Measurements from ENCODE around the gene RPAP3.

The RPAP3 gene, protein sequence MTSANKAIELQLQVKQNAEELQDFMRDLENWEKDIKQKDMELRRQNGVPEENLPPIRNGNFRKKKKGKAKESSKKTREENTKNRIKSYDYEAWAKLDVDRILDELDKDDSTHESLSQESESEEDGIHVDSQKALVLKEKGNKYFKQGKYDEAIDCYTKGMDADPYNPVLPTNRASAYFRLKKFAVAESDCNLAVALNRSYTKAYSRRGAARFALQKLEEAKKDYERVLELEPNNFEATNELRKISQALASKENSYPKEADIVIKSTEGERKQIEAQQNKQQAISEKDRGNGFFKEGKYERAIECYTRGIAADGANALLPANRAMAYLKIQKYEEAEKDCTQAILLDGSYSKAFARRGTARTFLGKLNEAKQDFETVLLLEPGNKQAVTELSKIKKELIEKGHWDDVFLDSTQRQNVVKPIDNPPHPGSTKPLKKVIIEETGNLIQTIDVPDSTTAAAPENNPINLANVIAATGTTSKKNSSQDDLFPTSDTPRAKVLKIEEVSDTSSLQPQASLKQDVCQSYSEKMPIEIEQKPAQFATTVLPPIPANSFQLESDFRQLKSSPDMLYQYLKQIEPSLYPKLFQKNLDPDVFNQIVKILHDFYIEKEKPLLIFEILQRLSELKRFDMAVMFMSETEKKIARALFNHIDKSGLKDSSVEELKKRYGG

DNA sequence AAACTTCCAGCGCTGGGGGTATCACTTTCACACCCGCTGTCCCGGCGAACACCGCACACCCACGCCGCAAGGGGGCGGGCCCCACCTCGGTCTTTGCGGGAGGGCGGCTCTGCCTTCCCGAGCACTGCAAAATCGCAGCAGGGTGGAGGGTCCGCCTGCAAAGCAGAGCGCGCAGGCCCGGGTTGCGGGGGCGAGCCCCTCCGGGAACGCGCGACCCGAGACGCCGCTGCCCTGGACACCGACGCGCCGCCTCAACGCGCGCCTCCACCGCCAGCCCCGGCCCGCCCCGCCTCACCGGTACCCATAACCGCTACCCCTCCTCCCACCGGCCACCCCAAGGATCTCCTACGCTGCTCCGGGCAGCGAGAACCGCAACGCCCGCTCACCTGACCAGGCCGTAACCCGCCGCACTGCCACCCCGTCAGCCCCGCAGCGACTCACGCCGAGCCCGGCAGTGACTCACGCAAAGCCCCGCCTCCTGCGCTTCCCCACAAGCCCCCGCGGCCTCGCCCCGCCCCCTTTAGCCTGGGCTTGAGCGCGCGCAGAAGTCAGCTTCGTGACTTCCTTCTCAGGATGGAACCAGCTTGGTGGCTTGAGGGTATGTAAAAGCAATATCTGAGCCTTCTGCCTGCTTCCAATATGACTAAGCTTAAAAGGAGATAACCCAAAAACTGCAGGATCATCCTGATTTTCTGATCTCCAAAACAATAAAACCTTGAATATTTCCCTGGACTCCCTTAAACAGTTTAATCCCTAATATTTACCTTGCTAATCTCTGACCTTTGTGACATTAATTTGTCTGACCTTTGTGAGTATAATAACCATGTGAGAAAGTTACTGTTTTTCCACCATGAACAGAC is at the start of gene RPAP3:
RPAP3 (minus strand) TSS at position 465 of the 860 bp plus-strand sequence. CDS start 3,190 bp downstream, outside the sequence.
- peak; percentile 95 to 99 (median 98) for DNase-seq (ENCODE audit: low read depth in 4 of 4, low spot score in 1 of 4)

DNA sequence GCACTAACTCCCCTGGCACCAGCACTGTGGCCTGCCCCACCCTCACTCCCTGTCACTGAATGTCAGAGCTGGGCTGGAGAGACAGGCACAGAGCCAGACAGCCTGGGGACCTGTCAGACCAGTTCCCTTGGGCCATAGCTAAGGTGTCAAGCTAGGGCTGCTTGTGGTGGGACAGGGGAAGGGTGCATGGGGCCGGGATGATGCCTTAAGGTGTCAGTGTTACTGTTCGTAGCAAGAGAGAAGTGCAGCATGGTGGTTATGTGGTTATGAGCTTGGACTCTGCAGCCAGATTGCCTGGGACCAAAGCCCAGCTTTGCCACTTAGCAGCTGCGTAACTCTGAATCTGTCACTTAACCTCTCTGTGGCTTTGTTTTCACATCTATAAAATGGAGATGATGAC is 49.1 kb upstream of the RPAP3 start:
- DNase-seq (ENCODE audit: low read depth in 4 of 4, low spot score in 1 of 4): no peak

DNA sequence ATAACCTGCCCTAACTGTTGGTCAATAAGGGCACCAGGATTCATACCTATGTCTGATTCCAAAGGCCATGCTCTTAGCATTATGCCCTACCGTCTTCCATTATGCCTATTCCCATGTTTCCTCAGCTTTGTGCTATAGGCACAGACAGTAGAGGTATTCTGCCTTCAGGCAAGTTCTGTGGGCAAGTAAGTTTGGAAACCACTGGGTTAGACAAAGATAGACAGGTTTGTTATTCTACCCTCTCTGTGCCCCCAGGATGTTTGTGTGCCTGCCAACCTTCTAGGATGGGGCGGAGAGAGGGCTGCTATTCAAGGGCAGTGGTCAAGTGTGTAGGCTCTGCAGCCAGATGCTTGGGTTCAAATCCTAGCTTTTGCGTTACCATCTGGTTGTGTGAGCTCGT is 48.3 kb upstream of the RPAP3 start:
- DNase-seq (ENCODE audit: low read depth in 4 of 4, low spot score in 1 of 4): no peak

DNA sequence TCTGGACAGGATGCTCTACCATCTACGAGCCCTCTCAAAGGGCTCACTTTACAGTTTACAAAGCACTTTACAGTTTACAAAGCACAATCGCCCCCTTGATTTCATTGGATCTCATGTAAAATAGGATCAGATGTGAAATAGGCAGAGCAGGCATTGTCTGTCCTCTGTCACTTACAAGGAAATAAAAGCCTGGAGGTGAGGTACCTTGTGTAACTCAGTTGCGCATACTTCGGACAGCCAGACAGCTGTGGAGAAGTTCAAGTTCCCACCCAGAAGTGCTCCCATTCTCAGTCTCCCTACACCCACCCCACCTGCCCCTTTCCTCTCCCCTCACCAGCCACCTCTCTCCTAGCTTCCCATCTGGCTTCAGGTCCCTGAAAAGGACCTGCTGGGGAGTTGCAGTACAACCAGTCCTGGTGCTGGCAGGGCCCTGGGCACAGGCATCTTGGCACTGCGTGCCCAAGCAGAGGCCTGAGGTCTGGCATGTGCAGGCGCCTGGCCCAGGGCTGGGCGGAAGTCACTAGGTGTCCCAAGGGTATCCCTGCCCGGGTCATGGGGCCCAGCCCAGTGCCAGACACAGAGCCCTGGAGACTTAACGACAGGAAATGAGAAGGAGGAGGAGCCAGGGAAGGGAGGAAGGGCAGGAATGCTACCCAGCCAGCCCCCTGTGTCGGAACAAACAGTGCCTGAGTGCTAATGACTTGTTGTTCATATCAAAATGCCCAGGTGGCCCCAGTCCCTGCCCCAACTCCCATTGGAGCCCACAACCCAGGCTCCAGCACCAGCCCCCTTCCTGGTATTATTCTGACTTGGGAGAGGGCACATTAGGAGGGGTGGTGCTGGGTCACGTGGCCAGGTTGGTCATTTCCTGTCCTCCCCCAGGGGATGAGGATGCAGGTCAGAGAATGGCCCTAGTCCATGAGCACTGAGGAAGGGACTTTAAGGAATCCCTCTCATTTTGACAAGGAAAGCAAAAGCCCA is 47.5 kb upstream of the RPAP3 start:
- DNase-seq (ENCODE audit: low read depth in 4 of 4, low spot score in 1 of 4): no peak

DNA sequence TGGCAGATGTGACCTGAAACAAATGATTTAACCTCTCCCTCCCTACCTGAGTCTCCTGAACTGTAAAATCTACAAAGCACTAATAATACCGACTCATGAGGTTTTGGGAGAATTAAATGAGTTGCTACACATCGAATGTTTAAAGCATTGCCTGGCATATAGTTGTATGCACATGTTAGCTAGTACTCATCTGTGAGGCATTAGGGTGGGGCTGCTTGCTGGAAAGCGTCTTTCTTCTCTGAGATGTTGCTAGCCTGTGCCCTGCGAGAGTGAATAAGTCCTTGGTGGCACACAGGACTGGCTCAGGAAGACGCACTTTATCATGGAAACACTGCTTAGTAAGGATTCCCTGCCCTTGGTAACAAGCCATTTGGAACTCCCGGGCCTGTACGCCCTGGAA is 46.7 kb upstream of the RPAP3 start:
- no peak for DNase-seq (ENCODE audit: low read depth in 4 of 4, low spot score in 1 of 4)

DNA sequence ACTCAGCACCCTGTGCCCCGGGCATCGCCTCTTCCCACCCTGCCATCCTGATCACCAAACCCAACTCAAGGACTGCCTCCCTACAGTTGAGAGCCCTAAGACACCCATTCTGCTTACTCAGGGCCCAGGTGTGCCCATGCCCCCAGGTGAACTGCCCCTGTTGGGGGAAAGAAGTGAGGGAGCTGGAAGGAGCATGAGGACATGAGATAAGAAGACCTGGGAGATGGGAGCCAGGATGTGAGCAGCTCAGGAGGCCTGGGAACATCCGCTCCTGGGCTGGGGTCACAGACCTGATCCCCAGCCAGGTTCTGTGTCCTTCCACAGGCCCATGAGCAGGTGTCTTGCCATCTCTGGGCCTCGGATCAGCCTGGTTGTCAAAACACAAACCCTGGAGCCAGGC is 46.3 kb upstream of the RPAP3 start:
- no peak for DNase-seq (ENCODE audit: low read depth in 4 of 4, low spot score in 1 of 4)

DNA sequence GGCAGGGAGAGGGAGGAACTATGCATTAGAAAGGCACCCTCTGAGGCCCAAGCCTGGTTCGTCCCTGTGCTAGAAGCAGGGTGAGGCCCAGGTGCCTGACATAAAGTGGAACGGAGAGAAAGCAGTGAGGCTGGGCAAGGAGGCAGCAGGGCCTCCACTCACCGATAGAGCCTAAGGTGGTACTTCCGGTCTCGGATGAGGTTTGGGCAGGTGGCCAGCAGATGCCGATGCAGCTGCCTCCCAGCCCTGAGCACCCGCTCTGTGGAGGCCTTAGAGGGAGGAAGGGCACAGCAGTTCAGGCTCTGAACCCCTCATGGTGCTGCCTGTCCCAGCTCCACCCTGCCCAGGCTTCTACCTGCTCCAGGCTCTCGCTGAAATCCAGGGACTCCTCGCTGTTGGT is 45.7 kb upstream of the RPAP3 start:
- no peak for DNase-seq (ENCODE audit: low read depth in 4 of 4, low spot score in 1 of 4)

DNA sequence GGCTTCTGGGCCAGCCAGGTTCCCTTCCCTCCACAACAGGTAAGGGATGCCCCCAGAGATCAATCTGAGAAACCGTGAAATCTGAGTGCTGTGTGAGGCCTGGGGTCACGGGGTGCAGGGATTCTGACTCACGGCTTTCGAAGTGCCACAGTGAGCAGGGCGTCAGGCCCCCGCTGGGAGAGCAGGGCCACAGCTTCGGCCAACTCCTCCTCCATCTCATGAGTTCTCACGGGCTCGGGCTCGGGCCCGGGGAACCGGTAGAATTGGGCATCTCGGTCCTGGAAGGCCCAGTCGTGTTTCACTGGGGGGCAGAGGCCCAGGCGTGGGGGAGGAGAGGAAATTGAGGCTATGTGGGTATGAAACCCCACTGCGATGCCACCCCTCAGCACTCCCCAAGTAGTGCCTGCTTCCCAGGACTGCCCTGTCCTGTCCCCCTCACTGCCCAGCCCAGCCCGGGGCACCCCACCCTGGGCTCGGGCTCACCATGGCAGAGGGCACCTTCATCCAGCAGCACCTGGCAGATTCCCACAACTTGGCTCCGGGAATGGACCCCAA is 45.2 kb upstream of the RPAP3 start:
- no peak for DNase-seq (ENCODE audit: low read depth in 4 of 4, low spot score in 1 of 4)

DNA sequence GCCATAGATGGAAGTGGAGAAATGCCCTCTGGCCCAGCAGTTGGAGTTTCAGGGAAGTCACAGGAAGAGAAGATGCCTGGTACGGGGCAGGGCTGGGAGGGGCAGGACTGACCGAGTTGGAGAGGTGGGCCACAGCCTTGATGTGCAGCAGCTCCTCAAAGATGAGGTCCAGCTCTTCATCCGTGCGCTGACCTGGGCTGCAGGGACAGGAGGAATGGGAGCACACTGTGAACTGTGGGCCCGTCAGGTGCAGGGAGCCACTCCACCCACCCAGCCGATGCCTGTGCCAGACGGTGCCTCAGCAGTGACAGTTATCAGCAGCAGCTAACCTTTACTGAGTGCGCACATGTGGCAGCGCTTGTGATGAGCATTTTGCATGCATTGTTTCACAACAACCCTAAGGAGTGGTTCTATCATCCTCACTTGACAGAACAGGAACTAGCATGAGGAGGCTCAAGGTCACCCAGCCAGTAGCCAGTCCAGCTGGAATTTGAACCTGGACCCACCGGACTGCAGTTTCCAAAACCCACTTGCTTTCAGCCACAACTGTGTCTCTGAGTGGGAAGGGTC is 44.5 kb upstream of the RPAP3 start:
- DNase-seq (ENCODE audit: low read depth in 4 of 4, low spot score in 1 of 4): no peak

DNA sequence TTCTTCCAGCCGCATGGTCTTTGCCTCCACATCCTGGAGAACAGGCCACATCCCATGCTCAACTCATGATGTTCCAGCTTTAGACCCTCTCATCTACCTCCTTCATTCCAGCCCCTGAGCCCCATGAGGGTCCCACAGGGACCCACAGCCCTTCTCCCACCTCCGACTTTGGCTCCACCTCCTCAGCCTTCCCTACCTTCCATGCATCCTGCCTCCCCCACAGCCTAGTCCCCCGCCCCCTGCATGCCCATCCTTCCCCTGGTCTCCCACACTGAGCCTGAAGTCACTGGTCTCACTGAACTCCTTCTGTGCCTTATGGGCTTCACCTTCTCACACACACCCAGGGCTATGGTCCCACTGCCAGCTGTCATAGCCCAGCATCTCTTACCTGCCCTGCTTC is 43.1 kb upstream of the RPAP3 start:
- no peak for DNase-seq (ENCODE audit: low read depth in 4 of 4, low spot score in 1 of 4)

DNA sequence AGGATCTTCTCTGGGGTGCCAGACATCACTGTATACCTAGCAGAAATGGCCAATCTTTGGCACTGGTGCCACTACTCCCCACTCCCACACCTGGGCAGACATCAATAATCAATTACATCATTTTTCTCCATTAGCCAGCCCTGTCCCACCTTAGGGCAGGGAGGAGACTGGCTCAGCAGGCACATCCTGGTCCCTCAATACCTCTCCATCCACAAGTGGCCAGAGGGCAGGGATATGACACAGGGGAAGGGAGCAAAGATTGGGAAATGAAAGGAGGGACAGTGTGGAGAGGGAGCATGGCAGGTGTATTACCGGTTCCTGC is 42.6 kb upstream of the RPAP3 start:
- DNase-seq (ENCODE audit: low read depth in 4 of 4, low spot score in 1 of 4): no peak

DNA sequence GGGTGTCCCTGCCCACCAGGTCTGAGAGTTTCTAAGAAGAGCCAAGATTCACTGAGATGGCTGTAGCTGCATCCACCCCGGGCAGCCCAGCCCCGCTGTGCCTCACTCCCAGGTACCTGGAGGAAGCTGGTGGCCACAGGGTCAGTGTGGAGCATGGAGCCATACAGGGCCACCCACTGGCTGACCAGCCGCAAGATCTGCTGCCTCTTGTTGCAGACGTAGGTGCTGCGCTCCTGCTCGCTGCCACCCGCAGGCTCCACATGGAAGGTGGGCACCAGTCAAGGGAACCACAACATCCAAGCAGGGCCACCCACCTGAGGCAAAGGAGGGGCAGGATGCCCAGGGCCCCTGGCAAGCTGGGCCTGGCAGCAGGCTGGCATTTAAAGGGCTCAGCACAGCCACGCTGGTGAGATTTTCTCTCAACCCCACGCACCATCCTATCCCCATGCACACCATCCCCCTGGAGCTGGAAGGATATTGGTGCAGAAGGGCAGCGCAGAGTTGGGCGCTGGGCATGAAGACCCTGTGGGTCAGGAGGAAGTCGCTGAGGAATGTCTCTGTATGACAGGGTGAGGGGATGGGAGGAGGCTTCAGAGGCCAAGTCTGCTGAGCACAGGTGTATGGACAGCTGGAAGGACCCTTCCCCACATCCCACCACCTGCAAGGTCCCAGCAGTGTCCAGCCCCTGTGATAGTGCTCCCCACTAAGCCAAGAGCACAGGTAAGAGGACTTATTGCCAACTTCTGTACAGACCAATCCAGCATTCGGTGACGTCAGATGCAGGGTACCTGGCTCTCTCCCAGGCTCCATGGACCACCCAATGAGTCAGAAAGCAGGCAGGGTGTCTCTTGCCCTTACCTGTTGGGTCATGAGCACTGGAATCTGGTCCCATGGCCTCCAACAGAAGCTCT is 42.0 kb upstream of the RPAP3 start:
- no peak for DNase-seq (ENCODE audit: low read depth in 4 of 4, low spot score in 1 of 4)

DNA sequence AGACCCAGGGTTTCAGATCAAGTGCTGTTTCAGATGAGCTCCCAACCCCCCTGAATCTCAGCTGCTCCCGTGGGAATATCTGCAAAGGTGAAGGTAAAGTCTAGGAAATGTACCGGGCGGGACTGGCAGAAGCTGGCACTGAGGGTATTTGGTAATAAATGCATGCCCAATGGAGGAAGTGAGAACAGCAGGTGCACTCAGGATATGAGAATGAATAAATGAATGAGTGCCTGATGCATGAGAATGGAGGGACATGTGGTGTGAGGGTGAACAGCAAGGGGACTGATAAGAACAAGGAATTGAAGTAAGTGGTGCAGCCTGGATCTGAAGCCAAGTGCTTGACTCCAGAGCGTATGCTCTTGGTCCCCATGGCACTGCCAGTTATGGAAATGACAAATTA is 41.3 kb upstream of the RPAP3 start:
- no peak for DNase-seq (ENCODE audit: low read depth in 4 of 4, low spot score in 1 of 4)

DNA sequence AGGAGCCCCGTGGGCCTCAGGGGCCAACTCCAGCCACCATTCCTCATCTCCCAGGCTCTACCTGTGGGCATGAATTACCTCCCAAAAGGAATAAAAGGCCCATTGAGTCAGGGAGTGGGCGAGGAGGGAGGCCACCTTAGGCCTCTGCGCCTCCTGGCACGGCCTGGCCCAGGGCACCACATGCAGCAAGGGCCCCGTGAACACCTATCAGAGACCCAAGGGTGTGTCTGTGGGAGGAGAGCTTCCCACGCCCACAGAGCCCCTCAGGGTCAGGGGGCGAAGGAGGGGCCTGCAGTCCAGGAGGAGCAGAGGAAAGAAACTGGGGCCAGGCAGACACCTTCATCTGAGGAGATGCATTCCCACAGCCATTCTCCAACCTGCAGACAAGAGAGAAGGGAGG is 40.7 kb upstream of the RPAP3 start:
- DNase-seq (ENCODE audit: low read depth in 4 of 4, low spot score in 1 of 4): no peak

DNA sequence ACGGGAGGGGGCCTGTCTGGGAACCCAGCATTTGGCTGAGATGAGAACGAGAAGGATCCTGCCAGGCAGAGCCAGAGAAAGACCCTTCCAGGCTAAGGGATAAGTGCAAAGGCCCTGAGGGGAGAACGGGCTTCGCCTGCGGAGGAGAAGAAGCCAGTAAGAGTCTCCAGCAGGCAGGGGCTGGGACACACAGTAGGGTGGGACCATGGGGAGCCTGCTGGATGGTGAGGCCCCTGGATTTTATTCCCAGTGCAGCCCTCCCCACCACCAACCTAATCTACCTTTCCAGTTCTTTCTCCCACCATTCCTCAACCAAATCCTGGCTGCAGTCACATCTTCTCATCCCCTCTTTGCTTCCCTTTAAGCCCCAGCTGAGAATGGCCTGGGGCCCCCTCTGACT is 40.2 kb upstream of the RPAP3 start:
- no peak for DNase-seq (ENCODE audit: low read depth in 4 of 4, low spot score in 1 of 4)

DNA sequence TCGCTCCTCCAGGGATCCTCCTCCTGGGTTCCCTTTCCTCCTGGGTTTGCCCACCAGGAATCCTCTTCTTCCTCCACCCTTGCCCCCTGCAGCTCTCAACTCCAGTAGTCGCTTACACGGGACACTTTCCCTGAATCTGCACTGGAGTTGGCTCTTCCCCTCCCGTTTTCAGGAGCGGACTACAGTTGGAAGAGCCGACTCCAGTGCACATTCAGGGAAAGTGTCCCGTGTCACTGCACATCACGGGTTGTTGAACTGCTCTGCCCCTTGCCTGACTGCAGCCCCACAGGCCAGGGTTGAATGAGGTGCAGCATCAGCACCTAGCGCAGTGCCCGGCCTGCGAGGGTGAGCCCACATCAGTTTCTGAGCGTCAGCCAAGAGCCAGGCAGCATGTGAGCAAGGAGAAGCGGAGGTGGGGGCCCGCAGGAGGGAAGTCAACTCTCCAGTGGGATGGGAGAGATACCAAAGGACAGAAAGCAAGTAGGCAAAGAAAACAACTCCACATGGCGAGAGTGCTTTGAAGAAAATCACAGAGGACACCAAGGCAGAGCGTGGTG is 39.7 kb upstream of the RPAP3 start:
- DNase-seq (ENCODE audit: low read depth in 4 of 4, low spot score in 1 of 4): no peak

DNA sequence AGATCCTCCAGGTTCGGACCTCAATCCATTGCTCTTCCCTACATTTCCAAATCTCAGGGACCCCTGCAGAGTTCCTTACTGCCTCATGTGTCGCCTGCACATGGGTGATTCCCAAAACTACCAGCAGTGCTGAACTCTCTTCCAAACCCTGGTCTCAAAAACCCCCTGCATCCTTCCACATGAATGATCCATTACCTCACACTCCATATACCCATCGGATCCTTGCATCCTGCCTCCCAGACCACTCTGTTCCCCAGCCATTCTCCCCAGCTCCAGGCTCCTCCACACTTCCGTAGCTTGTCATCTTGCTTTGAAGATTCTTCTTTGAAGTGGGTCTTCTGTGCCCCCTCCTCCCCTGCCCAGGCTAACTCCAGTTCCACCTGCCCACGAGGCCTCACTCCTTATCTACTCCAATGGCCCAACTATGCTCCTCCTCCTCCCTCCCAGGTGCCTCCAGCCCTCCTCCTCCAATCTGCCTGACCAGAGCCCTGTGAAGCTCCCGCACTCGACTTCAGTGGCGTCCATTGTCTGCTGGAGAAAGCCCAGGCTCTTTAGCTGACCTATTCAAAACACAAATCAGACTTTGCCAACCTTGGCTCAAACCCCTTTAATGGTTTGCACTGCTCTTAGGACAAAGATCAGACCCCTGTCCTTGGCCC is 39.1 kb upstream of the RPAP3 start:
- no peak for DNase-seq (ENCODE audit: low read depth in 4 of 4, low spot score in 1 of 4)

DNA sequence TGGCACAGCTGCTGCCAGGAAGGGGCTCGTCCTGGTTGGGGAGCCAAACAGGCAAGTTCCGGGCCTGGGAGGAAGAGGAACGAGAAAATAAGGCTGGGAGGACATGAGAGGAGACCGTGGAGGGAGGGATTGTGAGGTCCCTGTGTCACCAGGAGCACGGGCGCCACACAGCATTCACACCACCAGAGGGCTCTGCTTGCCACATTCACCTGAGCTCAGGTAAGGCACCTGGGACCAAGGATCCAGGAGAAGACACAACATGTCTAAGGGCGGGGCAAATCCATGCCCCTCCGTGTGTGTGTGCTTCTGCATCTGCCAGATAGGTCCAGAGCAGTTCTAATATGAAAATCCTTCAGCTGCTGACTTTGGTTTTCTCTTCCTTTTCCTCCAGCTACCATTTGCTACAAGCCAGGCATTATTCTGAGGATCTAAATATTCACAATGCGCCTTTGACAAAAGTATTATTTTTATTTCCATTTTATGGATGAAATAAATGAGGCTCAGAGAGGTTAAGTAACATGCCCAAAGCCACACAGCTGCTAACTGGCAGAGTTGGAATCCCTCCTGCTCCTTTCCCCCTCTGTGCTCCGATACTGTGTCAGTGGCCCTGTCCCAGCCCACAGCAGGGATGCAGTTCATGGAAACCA is 38.3 kb upstream of the RPAP3 start:
- peak in 2 of 4 experiments; percentile 24 to 33 for DNase-seq (ENCODE audit: low read depth in 4 of 4, low spot score in 1 of 4)

Data from stimulated activated CD4-positive, alpha-beta T cell treated with anti-CD3 and anti-CD28 coated beads, Interleukin-1b, Interleukin-23, amount 100 ng/mL, for 24 hours (primary cell).